ENCODE data around the gene SHROOM1. TPM values are rescaled to one million over a fixed set of nuclear protein-coding genes. Genes with fewer than 3 reads are reported as not detected.
"Not testable (repeated sequence)": the region's sequence is repeated elsewhere in the genome, so short reads cannot be mapped to it uniquely, and the experiment has no call there.

The SHROOM1 gene
- total RNA-seq, 1 donor from 2014 or later: 7.1 TPM

DNA sequence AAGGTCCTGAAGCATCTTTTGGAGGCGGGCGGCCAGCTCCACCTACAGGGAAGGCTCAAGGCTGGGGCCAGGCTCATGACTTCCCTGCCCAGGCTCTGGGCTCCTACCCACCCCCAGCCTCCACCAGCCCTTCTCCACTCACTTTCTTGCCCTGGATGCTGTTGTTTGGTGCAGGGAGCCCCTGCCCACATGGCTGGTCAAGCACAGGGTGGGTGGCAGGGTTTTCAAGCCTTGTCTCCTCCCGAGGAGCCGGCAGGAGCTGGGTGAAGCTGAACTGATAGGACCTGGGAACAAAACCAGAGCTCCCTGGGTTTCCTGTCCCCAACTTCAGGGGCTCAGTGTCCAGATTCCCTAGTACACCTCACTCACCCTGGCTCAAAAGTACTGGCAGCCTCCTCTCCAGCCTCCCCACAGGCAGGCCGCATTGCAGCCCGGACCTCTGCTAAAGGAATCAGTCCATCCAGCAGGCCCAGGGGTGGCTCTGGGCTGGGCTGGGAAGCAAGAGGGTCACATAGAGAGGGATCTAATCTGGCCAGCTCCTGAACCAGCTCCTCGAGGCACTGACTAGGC, 6.9 kb downstream of the SHROOM1 start:
- no peak for DNase-seq

DNA sequence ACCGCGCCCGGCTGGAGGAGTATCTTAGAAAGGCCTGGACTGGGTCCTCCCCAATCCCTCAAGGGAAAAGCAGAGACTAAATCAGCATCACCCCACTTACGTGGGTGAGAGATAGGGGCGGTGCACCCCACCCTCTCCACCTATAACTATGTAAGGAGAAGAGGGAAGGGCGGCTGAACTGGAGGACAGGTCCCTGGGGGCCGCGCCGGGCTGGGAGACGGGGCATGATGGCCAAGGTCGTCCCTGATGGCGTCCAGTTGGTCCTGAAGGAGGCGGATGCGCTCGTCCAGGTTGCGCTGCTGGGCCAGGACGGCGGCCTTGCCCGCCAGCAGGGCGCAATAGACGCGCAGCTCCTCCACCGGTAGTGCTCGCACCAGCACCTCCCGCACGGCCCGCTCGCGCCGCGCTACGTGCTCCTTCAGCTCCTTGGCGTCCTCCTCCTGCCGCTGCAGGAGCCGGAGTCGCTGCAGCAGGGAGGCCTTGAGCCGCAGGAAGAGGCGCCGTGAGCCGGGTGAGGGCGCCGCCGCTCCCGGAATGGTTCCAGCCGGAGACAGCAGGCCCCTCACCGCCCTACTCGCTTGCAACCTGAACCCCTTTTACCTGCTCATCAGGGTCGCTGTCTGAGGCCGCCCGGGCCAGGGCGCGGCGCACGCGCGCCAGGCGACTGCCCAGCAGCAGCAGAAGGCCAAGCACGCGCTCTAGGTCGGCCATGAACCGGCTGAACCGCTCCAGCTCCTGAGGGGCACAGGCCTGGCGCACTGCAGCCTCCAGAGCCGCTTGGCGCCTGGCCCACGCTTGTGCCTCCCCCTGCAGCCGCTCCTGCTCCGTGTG, 7.6 kb downstream of the SHROOM1 start:
- DNase-seq: no peak

- DNase-seq: no peak
Observed at GRCh38 chr5:132821791-132822190, 8.7 kb downstream of the SHROOM1 start.

DNA sequence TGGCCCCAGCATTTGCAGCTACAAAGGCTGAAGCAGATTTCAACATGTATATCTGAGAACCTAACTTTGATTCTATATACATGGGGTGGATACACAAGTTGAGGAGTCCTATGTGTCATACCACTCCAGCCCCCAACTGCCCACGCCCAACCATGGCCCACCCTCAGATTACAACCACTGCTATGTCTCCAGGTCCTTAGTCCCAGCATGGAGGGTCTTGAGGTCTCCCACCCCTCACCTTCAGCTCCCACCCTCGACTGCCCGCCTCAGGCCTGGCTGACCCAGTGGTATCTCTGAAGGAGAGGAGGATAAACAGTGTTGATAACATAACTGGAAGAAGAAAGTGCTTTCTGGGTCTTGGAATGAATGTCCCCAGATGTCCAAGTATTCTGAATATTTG, 9.1 kb downstream of the SHROOM1 start:
- no peak for DNase-seq

DNA sequence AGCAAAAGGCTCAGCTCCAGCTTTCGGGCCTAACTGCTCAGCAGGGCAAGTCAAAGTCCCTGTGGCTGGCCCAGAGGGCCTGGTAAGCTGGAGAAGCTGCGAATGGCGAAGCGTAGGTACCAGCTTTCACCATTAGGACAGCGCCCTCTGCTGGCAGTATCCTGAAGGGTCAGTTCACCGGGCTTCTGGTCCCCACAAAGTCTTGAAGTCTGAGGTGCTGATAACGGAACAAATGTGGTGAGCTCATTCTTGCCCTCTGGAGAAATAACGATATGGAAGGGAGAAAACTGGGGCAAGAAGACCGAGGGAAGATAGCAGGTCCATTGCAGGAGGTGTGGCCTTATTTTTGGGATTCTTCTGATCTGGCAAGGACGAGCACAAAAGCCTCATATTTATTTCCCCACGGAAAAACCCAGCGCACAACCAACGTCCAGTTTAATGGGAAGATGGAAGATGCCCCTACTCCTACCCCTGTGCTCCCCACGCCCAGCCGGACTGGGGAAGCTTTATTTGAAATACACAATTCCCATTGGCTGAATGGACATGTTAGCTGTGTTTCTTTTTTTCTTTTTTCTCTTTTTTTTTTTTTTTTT, 10.2 kb downstream of the SHROOM1 start:
- peak; percentile 96 for DNase-seq

DNA sequence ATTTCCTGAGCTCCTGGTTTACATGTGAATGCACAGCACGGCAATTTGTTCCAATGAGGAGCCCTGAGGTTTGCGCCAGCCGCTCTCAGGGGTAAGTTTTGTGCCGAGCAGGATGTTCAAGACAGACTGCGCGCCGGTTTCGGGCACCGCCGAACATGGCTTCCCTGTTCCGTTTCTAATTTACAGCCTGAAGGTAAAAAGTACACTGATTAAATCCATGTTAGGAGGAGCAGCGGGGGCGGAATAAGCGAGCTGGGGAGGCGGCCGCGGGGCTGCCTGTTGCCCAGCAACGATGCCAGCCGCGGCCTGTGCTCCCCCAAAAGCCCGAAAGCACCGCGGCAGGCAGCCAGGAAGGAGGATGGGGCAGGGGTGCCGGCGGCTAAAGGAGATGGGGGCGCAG, 11.0 kb downstream of the SHROOM1 start:
- DNase-seq: no peak

GRCh38 chr5:132817011-132817410, 13.4 kb downstream of the SHROOM1 start:
- no peak for DNase-seq

DNA sequence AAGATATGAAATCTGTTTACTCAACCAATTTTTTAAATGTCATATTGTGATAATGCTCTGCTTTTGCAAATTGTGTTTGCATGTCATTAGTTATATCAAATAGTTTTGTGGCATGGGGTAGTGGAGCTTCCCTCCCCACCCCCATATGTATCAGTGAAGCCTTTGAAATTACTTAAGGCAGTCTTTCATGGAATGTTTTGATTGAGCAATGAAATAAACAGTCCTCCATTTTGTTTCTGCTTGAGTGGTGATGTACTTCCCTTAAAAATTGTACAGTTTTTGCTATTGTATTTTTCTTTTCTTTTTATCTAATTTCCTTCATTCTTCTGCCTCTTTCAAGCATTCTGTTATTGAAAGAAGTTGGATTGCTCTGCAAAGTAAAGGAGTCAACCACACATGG, 13.9 kb downstream of the SHROOM1 start:
- DNase-seq: no peak

DNA sequence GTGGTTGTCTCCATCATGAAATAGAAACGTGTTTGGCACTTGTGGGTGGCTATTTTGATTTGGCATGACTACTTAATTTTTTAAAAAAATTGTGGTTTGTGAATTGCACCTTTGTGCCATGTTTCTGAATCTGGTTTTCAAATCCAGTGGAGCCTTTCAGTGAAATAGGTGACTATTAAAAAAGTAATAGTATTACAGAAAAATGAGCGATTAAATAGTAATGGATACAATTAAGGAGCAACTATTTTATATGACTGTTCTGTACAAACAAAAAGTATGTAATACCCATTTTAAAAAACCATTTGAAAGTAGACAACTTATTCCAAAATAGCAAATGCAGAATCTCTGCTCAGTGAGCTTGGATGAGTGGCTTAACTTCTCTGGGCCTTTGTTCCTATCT, 14.4 kb downstream of the SHROOM1 start:
- no peak for DNase-seq

DNA sequence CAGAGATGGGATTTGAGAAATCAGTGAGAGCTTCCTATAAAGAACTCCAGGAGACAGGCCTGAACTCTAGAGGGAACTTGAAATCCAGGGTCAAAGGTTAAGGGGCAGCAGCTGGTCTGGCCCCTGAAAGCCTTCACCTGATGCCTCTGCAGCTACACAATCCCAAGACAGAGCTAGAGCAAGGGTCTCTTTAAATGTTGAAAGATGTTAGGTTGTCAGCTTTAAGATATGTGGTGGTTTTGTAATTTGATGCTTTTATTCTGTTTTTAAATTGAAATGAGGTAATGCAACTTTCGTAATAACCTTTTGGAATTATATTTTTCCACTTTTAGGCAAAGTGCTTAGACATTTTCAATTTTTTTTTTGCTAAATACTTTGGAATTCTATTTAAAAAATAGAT, 15.0 kb downstream of the SHROOM1 start:
- DNase-seq: no peak

GRCh38 chr5:132814503-132815294, 15.7 kb downstream of the SHROOM1 start:
- no peak for DNase-seq

DNA sequence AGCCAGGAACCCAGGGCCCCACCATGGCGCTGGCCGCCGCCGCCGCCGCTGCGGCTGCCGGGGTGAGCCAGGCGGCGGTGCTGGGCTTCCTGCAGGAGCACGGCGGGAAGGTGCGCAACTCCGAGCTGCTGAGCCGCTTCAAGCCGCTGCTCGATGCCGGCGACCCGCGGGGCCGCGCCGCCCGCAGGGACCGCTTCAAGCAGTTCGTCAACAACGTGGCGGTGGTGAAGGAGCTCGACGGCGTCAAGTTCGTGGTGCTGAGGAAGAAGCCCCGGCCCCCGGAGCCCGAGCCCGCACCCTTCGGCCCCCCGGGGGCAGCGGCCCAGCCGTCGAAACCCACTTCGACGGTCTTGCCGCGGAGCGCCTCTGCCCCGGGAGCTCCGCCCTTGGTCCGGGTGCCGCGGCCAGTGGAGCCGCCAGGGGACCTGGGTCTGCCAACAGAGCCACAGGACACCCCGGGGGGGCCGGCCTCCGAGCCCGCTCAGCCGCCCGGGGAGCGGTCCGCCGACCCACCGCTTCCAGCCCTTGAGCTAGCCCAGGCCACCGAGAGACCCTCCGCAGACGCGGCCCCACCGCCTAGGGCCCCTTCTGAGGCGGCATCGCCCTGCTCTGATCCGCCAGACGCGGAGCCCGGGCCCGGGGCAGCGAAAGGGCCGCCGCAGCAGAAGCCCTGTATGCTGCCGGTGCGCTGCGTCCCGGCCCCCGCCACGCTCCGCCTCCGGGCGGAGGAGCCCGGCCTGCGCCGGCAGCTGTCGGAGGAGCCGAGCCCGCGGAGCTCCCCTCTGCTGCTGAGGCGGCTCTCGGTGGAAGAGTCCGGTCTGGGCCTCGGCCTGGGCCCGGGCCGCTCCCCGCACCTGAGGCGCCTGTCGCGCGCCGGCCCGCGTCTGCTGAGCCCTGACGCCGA, 16.6 kb downstream of the SHROOM1 start:
- peak; percentile 42 for DNase-seq

DNA sequence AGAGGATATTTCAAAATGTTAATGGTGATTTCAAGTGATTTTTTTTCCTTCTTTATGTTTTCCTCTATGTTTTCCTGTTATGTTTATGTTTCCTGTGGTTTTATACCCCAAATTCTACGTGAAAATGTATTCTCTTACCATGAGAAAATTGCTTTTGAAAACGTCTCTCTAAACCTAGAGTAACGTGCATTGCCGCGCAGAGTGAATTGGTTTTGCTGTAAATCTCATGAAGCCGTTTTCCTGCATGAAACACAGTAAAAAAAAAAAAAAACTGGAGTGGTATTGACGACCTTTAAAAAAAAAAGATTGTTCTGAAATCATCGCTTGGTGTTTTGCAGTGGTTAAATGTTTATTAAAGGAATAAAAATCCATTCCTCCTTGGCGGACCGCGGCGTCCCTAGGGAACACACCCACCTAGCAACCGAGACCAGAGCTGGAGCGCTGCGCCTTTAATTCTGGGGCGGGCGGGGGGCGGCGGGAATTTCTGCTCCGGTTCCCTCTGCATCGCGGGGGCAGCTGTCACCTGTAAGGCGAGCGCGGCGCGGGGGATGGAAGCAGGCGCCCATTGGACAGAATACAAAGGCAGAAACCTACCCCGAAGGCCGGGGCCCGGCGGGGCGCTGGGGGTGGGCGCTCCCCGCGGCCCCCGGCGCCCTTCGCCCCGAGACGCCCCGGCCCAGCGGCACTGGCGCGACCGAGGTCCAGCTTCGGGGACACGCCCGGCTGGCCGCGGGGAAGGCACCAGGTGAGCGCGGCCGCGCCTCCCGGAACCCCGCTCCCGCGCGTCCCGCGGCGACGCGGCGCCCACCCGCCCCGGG, 17.5 kb downstream of the SHROOM1 start, which contains the start of gene SOWAHA:
SOWAHA (plus strand) TSS at position 522 of the 818 bp plus-strand sequence. CDS start 320 bp downstream, outside the sequence.
- no peak for DNase-seq

DNA sequence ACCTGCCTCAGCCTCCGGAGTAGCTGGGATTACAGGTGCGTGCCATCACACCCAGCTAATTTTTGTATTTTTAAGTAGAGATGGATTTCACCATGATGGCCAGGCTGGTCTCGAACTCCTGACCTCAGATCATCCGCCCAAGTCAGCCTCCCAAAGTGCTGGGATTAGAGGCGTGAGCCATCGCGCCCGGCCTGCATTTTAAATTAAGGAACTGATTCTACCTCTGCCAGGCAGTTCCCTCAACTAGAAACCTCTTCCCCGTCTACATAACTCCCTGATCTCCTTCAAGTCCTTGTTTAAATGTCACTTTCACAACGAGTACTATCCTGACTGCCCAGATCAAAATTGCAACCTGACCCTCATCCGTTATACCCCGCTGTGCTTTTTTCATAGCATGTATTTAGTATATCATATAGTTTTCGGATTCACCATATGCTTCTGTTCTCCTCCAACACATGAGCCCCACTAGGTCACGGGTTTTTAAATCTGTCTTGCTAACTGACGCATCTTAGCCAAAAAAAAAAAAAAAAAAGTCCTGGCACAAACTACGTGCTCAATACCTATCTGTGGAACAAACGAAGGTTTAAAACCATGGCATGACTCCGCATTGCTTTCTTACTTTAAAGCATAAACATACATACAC, 18.2 kb downstream of the SHROOM1 start:
- no peak for DNase-seq

DNA sequence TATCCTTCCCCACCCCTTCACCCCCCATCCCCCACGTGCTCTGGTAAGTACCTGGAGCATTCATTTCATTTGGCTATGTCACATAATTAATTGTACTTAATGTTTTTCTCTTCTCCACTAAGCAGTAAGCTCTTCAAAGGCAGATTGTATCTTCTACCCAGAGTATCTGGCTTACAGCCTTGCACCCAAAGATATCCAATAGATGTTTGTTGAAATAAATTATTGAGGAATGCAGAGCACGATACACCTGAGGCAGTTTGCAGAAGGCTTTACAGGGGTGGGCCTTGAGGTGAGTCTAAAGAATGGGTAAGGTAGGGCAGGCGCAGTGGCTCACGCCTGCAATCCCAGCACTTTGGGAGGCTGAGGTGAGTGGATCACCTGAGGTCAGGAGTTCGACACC, 19.8 kb downstream of the SHROOM1 start:
- DNase-seq: no peak

GRCh38 chr5:132808866-132809265, 21.6 kb downstream of the SHROOM1 start:
- DNase-seq: no peak

- no peak for DNase-seq
Observed at GRCh38 chr5:132808448-132808847, 22.0 kb downstream of the SHROOM1 start.

DNA sequence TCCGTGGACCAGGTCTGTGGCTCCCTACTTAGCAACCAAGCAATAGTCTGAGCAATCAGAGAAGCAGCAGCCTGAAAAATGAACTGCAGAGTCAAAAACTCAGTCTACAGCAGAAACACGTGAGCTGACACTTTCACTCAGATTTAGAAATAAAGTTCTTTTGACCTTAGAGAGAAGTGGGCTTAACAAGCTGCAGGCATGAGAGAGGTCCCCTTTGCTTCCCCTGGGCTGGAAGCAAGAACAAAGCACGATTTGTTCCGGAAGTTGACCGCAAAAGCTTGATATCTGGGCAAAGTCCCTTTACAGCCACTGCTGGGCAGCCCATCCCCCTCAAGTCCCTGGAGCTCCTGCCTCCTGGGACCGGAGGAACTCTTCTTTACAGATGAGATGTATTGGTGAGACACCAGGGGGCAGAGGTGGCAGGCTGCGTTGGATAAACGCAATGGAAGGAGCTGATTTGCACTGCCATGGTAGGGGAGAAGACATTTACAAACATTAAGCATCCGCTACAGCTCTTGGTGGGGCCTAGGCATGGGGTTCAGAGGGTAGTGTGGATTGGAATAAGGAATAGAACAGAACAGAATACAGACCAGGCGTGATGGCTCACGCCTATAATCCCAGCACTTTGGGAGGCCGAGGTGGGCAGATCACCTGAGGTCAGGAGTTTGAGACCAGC, 23.1 kb downstream of the SHROOM1 start:
- DNase-seq: no peak

- not testable (repeated sequence) for DNase-seq
Observed at GRCh38 chr5:132806804-132807162, 23.7 kb downstream of the SHROOM1 start.

DNA sequence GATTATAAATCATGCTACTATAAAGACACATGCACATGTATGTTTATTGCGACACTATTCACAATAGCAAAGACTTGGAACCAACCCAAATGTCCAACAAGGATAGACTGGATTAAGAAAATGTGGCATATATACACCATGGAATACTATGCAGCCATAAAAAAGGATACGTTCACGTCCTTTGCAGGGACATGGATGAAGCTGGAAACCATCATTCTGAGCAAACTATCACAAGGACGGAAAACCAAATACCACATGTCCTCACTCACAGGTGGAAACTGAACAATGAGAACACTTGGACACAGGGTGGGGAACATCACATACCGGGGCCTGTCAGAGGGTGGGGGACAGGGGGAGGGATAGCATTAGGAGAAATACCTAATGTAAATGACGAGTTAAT, 24.6 kb downstream of the SHROOM1 start:
- not testable (repeated sequence) for DNase-seq
